ENCODE results near the gene CNIH3.
"Not testable (repeated sequence)": the region's sequence is repeated elsewhere in the genome, so short reads cannot be mapped to it uniquely, and the experiment has no call there.

The CNIH3 gene

GRCh38 chr1:224615861-224616755, at the start of gene CNIH3:
Gene CNIH3, plus strand, starts transcription at chr1:224616317. Its CDS starts 858 bp downstream, at chr1:224617175.
- peaks cover 21% of the 10 kb centered on the region for H3K4me1 Mint-ChIP-seq (ENCODE audit: low read depth)
- peak within 1 kb of the TSS; percentile 74 for H3K4me3 Mint-ChIP-seq
- no peaks in the 10 kb centered on the region for H3K9me3 Mint-ChIP-seq (ENCODE audit: low read depth)
- H3K27me3 Mint-ChIP-seq: peaks cover 46% of the 10 kb centered on the region
- no peaks in the 10 kb centered on the region for H3K36me3 Mint-ChIP-seq
- no peak within 1 kb of the TSS for H3K27ac Mint-ChIP-seq

GRCh38 chr1:224566492-224566891, 49.6 kb upstream of the CNIH3 start:
- not testable (repeated sequence) for H3K27ac Mint-ChIP-seq; H3K4me3 Mint-ChIP-seq; H3K4me1 Mint-ChIP-seq (ENCODE audit: low read depth); H3K9me3 Mint-ChIP-seq (ENCODE audit: low read depth); H3K27me3 Mint-ChIP-seq; H3K36me3 Mint-ChIP-seq

DNA sequence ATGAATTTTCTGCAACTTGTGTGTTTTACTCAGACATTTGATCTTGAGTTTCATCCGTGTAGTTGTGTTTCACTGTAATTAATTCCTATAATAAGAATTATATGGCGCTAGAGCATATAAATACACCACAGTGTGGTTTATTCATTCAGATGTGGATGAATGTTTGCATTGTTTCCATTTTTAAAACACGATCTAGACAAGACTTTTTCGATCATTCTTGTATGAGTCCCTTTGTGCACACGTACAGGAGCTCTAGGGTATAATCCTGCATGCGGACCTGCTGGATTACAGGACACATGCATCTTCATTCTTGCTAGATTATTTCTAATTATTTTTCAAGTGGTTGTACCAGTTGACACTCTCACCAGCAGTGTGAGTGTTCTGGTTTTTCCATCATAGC, 46.8 kb upstream of the CNIH3 start:
- Mint-ChIP-seq H3K36me3 (peaks cover 6% of the 10 kb centered on the region), H3K4me3 (no peak overlapping the region), H3K4me1 (ENCODE audit: low read depth) (no peaks in the 10 kb centered on the region), H3K9me3 (ENCODE audit: low read depth) (no peaks in the 10 kb centered on the region), H3K27ac (no peak overlapping the region), H3K27me3 (peaks cover 2% of the 10 kb centered on the region)

- H3K27me3 Mint-ChIP-seq; H3K9me3 Mint-ChIP-seq (ENCODE audit: low read depth); H3K27ac Mint-ChIP-seq; H3K4me1 Mint-ChIP-seq (ENCODE audit: low read depth); H3K4me3 Mint-ChIP-seq: not testable (repeated sequence)
- peaks cover 13% of the 10 kb centered on the region for H3K36me3 Mint-ChIP-seq
These were observed 44.1 kb upstream of the CNIH3 start for GRCh38 chr1:224571975-224572374.

DNA sequence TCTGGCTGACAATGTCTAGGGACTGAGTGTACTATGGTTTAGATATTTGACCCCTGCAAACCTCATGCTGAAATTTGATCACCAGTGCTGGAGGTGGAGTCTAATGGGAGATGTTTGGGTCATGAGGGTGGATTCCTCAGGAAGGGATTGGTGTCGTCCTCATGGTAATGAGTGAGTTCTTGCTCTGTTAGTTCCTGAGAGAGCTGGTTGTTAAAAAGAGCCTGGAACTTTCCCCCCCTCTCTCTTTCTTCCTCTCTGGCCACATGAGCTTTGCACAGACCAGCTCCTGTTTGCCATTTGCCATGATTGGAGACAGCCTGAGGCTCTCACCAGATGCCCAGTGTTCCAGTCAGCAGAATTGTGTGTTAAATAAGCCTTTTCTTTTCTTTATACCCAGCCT, 36.6 kb upstream of the CNIH3 start:
- H3K4me1 Mint-ChIP-seq (ENCODE audit: low read depth): no peaks in the 10 kb centered on the region
- peaks cover 13% of the 10 kb centered on the region for H3K36me3 Mint-ChIP-seq
- H3K4me3 Mint-ChIP-seq: no peak overlapping the region
- no peak overlapping the region for H3K27ac Mint-ChIP-seq
- peaks cover 14% of the 10 kb centered on the region for H3K9me3 Mint-ChIP-seq (ENCODE audit: low read depth)
- no peaks in the 10 kb centered on the region for H3K27me3 Mint-ChIP-seq

GRCh38 chr1:224580006-224580405, 36.1 kb upstream of the CNIH3 start:
- Mint-ChIP-seq H3K36me3 (peaks cover 13% of the 10 kb centered on the region), H3K9me3 (ENCODE audit: low read depth) (peaks cover 14% of the 10 kb centered on the region)

DNA sequence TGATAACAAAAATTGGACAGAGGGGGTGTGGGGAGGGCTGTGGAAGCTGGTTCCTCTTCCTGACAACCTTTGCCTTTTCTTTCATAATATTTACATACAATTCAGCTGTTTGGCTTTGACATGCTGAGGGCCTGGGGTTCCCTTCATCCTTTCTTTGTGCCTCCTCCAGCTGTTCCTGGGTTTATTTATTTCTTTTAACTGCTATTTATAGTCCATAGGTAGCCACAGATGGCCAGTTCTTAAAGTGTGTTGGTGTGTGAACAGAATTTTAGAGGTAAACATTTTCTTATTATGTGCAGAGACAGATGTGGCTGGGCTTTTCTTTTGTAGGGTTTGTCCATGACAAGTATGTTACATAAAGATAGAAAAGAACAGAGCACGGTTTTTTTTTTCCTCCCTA, 34.1 kb upstream of the CNIH3 start:
- Mint-ChIP-seq H3K9me3 (ENCODE audit: low read depth) (peaks cover 6% of the 10 kb centered on the region), H3K27ac (no peak overlapping the region), H3K4me3 (no peak overlapping the region), H3K36me3 (peaks cover 3% of the 10 kb centered on the region), H3K27me3 (no peaks in the 10 kb centered on the region), H3K4me1 (ENCODE audit: low read depth) (no peaks in the 10 kb centered on the region)

More at GRCh38 chr1:224580006-224580405, 36.1 kb upstream of the CNIH3 start:
- Mint-ChIP-seq H3K4me3 (no peak overlapping the region), H3K27me3 (no peaks in the 10 kb centered on the region), H3K4me1 (ENCODE audit: low read depth) (no peaks in the 10 kb centered on the region), H3K27ac (no peak overlapping the region)

GRCh38 chr1:224583774-224584173, 32.3 kb upstream of the CNIH3 start:
- Mint-ChIP-seq H3K4me1 (ENCODE audit: low read depth) (no peaks in the 10 kb centered on the region), H3K27ac (no peak overlapping the region), H3K4me3 (no peak overlapping the region), H3K36me3 (peaks cover 6% of the 10 kb centered on the region), H3K9me3 (ENCODE audit: low read depth) (no peaks in the 10 kb centered on the region), H3K27me3 (no peaks in the 10 kb centered on the region)

- Mint-ChIP-seq H3K36me3 (peaks cover 10% of the 10 kb centered on the region), H3K27ac (no peak overlapping the region)
These were observed 31.1 kb upstream of the CNIH3 start for GRCh38 chr1:224585051-224585450.

GRCh38 chr1:224587051-224587450, 29.1 kb upstream of the CNIH3 start:
- Mint-ChIP-seq H3K27me3 (no peaks in the 10 kb centered on the region), H3K4me3 (no peak overlapping the region), H3K36me3 (peaks cover 14% of the 10 kb centered on the region), H3K9me3 (ENCODE audit: low read depth) (no peaks in the 10 kb centered on the region), H3K4me1 (ENCODE audit: low read depth) (no peaks in the 10 kb centered on the region), H3K27ac (no peak overlapping the region)

More at GRCh38 chr1:224585051-224585450, 31.1 kb upstream of the CNIH3 start:
- no peaks in the 10 kb centered on the region for H3K9me3 Mint-ChIP-seq (ENCODE audit: low read depth)
- H3K27me3 Mint-ChIP-seq: no peaks in the 10 kb centered on the region
- no peaks in the 10 kb centered on the region for H3K4me1 Mint-ChIP-seq (ENCODE audit: low read depth)
- H3K4me3 Mint-ChIP-seq: no peak overlapping the region

DNA sequence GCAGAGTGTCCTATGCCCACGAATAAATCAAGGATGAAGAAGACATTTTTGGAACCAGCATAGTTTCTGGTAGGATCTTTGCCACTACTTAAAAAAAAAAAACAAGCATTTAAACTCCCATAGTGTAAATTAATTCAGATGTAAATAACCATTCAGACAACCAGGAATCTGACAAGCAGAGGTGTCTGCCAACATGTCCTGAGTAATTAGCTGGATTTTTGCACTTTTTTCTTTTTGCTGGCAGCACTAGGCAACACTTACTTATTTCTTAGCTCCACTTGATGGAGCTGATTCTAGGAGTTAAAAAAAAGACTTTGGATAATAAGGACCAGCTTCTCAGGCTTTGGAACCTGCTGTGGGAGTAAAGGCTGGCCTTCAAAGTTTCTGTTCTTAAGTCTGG, 27.6 kb upstream of the CNIH3 start:
- no peak overlapping the region for H3K27ac Mint-ChIP-seq
- H3K4me1 Mint-ChIP-seq (ENCODE audit: low read depth): no peaks in the 10 kb centered on the region
- no peaks in the 10 kb centered on the region for H3K27me3 Mint-ChIP-seq
- H3K4me3 Mint-ChIP-seq: no peak overlapping the region
- peaks cover 12% of the 10 kb centered on the region for H3K36me3 Mint-ChIP-seq
- H3K9me3 Mint-ChIP-seq (ENCODE audit: low read depth): no peaks in the 10 kb centered on the region

DNA sequence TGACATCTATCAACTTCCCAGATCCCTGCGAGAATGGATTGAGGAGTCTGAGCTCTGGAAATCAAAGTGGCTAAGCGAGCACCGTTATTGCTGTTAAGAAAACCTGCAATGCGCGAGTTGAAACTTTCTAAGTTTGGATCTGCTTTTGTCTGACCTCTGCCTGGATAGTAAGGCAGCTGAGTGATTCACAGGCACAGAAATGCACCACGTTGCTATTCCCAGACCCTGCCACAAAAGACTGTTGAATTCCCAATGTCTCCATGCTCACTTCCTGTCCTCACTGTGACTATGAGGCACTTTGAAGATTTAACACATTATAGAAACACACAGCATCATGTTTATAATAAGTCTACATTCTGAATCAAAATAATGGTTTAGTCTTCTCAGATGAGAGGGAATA, 27.1 kb upstream of the CNIH3 start:
- no peak overlapping the region for H3K27ac Mint-ChIP-seq
- H3K36me3 Mint-ChIP-seq: peaks cover 12% of the 10 kb centered on the region
- no peaks in the 10 kb centered on the region for H3K9me3 Mint-ChIP-seq (ENCODE audit: low read depth)
- H3K4me1 Mint-ChIP-seq (ENCODE audit: low read depth): no peaks in the 10 kb centered on the region
- H3K27me3 Mint-ChIP-seq: no peaks in the 10 kb centered on the region
- no peak overlapping the region for H3K4me3 Mint-ChIP-seq

- H3K36me3 Mint-ChIP-seq: peaks cover 12% of the 10 kb centered on the region
- H3K9me3 Mint-ChIP-seq (ENCODE audit: low read depth): no peaks in the 10 kb centered on the region
- no peak overlapping the region for H3K27ac Mint-ChIP-seq
- no peaks in the 10 kb centered on the region for H3K4me1 Mint-ChIP-seq (ENCODE audit: low read depth)
- H3K27me3 Mint-ChIP-seq: no peaks in the 10 kb centered on the region
- no peak overlapping the region for H3K4me3 Mint-ChIP-seq
These were observed 24.8 kb upstream of the CNIH3 start for GRCh38 chr1:224591326-224591725.

DNA sequence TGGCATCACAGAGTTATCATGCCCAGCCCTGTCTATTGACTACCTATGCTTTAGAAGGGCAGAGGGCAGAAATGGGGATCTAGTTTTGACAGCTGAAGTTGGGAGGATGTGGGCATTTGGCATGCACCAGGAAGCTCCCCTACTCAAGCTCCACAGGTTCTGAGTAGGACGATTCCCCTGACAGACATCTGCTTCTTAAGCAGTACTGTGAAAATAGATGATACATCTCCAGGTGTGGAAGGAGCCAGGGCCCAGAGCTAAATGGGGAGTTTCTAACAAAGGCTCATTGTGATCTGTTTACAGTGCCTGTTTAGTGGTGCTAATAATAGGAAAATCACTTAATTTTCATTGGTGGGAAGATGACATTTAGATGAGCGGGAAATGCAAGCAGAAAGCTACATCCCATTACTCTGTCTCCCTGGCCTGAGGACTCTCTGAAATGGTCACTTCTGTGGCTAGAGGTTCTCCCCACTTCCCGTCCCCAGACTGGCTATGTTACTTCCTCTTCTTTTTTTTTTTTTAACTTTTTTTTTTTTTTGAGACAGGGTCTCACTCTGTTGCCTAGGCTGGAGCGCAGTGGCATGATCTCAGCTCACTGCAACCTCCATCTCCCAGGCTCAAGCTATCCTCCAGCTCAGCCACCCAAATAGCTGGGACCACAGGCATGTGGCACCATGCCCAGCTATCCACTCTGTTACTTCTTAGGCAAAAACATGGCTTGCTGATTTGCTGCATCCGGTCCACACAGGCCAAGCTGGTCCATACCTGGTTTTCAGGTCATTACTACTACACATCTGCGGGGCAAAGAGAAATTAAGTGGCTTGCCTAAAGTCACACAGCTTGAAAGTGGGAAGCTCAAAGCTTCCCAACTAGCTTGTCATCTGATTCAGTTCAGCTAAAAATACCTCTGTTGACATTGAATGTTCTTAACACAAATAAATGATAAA, 23.2 kb upstream of the CNIH3 start:
- H3K36me3 Mint-ChIP-seq: peaks cover 12% of the 10 kb centered on the region
- H3K9me3 Mint-ChIP-seq (ENCODE audit: low read depth): no peaks in the 10 kb centered on the region
- H3K4me3 Mint-ChIP-seq: no peak overlapping the region
- H3K27ac Mint-ChIP-seq: no peak overlapping the region
- H3K27me3 Mint-ChIP-seq: no peaks in the 10 kb centered on the region
- H3K4me1 Mint-ChIP-seq (ENCODE audit: low read depth): no peaks in the 10 kb centered on the region

DNA sequence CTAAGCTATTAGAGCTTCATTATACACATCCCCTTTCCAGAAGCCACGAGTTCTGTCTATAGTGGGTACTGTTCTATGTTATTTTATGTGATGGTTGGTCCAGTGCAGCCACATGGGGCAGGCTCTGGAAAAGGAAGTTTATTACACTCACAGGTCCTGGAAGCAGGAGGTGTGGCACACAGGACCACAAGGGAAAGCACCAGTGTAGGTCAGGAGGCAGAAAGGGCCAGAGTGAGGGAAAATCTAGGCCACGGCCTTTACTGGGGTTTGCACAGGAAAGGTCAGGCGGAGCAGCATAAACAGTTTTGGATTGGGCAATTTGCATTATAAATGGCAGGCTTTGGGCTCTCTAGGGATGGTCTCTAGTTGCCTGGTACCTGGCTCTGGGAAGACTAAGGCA, 21.8 kb upstream of the CNIH3 start:
- Mint-ChIP-seq H3K27me3 (no peaks in the 10 kb centered on the region), H3K27ac (no peak overlapping the region)

More for the DNA sequence above, 21.8 kb upstream of the CNIH3 start:
- Mint-ChIP-seq H3K36me3 (peaks cover 5% of the 10 kb centered on the region), H3K4me3 (no peak overlapping the region), H3K9me3 (ENCODE audit: low read depth) (no peaks in the 10 kb centered on the region), H3K4me1 (ENCODE audit: low read depth) (no peaks in the 10 kb centered on the region)

Measured in activated naive CD8-positive, alpha-beta T cell (primary cell).